ENCODE measurements around the gene MAGEA9B. TPM values are rescaled to one million over a fixed set of nuclear protein-coding genes. Genes with fewer than 3 reads are reported as not detected.
"Not testable (repeated sequence)": the region's sequence is repeated elsewhere in the genome, so short reads cannot be mapped to it uniquely, and the experiment has no call there.

MAGEA9B gene
- total RNA-seq, 1 donor from 2014 or later, result not detected

GRCh38 chrX:149628280-149628679 is 41.0 kb upstream of the MAGEA9B start:
- no peak for TF ChIP-seq CTCF (conservative IDR thresholded peaks at IDR 0.05; ENCODE audit: low read depth, low read length)
- no peak for DNase-seq (ENCODE audit: low read depth)
- no peak overlapping the region for H3K4me3 ChIP-seq (ENCODE audit: low read depth, low read length)

DNA sequence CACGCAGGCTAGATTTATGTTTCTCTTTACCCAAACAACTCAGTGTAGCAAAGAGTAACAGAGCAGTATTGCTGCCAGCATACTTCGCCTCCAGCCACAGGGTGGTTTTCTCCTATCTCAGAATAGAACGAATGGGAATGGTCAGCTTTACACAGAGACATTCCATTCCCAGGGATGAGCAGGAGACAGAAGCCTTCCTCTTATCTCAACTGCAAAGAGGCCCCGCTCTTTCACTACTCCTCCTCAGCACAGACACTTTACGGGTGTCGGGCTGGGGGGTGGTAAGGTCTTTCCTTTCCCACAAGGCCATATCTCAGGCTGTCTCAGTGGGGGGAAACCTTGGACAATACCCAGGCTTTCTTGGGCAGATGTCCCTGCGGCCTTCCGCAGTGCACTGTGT is 39.6 kb upstream of the MAGEA9B start:
- not testable (repeated sequence) for H3K4me3 ChIP-seq (ENCODE audit: low read depth, low read length); DNase-seq (ENCODE audit: low read depth)

DNA sequence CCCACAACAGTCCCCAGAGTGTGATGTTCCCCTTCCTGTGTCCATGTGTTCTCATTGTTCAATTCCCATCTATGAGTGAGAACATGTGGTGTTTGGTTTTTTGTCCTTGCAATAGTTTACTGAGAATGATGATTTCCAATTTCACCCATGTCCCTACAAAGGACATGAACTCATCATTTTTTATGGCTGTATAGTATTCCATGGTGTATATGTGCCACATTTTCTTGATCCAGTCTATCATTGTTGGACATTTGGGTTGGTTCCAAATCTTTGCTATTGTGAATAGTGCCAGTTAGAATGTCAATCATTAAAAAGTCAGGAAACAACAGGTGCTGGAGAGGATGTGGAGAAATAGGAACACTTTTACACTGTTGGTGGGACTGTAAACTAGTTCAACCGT is 32.4 kb upstream of the MAGEA9B start:
- not testable (repeated sequence) for H3K4me3 ChIP-seq (ENCODE audit: low read depth, low read length); DNase-seq (ENCODE audit: low read depth)

DNA sequence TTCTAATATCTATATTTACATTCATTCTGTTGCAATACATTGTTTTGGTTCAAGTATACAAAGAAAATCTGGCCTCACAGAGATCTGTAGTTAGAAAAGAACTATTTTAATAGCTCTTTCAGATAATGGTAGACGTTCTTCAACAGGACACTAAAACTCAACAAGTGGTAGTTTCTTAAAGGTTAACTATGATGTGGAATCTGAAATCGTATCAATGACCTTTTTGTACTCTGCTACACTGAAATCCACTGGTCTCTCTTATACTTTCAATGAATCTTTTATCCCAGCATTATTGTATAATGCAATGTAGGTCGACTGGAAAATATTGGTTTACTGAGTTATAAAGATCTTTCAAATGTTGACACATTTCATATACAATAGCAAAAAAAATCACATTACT is 31.6 kb upstream of the MAGEA9B start:
- H3K4me3 ChIP-seq (ENCODE audit: low read depth, low read length), result no peak overlapping the region
- no peak for TF ChIP-seq CTCF (conservative IDR thresholded peaks at IDR 0.05; ENCODE audit: low read depth, low read length)
- DNase-seq (ENCODE audit: low read depth), result no peak

GRCh38 chrX:149611623-149612175 is 24.4 kb upstream of the MAGEA9B start:
- no peak for DNase-seq (ENCODE audit: low read depth)
- TF ChIP-seq CTCF (conservative IDR thresholded peaks at IDR 0.05; ENCODE audit: low read depth, low read length), result no peak
- H3K4me3 ChIP-seq (ENCODE audit: low read depth, low read length), result no peak overlapping the region

- TF ChIP-seq CTCF (conservative IDR thresholded peaks at IDR 0.05; ENCODE audit: low read depth, low read length), result no peak
- DNase-seq (ENCODE audit: low read depth), result no peak
- H3K4me3 ChIP-seq (ENCODE audit: low read depth, low read length), result no peak overlapping the region
Measured at GRCh38 chrX:149610511-149610910, 23.3 kb upstream of the MAGEA9B start.

- no peak for TF ChIP-seq CTCF (conservative IDR thresholded peaks at IDR 0.05; ENCODE audit: low read depth, low read length)
- no peak for DNase-seq (ENCODE audit: low read depth)
- no peak overlapping the region for H3K4me3 ChIP-seq (ENCODE audit: low read depth, low read length)
Measured at GRCh38 chrX:149607699-149608098, 20.4 kb upstream of the MAGEA9B start.

- DNase-seq (ENCODE audit: low read depth); H3K4me3 ChIP-seq (ENCODE audit: low read depth, low read length): not testable (repeated sequence)
Measured at GRCh38 chrX:149605248-149605885, 18.1 kb upstream of the MAGEA9B start.

DNA sequence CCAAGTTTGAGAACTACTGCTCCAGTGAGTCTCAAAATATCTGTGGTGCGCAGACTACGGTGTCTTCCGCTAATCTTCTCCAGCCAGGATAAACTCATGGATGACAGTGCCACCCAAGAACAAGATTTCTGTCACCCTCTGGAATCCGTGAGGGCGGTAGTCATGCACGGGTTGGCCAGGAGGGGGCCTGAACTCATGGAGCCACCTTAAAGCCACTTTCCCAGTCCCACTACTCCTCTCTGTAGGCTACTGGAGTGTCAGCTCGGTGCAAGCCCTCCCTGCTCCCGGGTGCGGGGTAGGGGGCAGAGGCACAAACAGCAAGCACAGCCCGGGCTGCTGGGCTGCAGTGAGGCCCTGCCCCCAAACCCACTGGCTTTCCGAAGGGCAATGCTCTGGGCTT is 11.3 kb upstream of the MAGEA9B start:
- H3K4me3 ChIP-seq (ENCODE audit: low read depth, low read length), result not testable (repeated sequence)

GRCh38 chrX:149595943-149596342 is 8.7 kb upstream of the MAGEA9B start:
- not testable (repeated sequence) for H3K4me3 ChIP-seq (ENCODE audit: low read depth, low read length); DNase-seq (ENCODE audit: low read depth)

More for the DNA sequence above, 11.3 kb upstream of the MAGEA9B start:
- not testable (repeated sequence) for DNase-seq (ENCODE audit: low read depth)

GRCh38 chrX:149595214-149595613 is 8.0 kb upstream of the MAGEA9B start, which contains the start of gene HSFX2:
Gene HSFX2 (minus strand): TSS chrX:149595314. CDS start chrX:149594700, 614 bp downstream.
- not testable (repeated sequence) for H3K4me3 ChIP-seq (ENCODE audit: low read depth, low read length); DNase-seq (ENCODE audit: low read depth)

- not testable (repeated sequence) for DNase-seq (ENCODE audit: low read depth); H3K4me3 ChIP-seq (ENCODE audit: low read depth, low read length)
Measured at GRCh38 chrX:149590993-149591392, 3.7 kb upstream of the MAGEA9B start.

- not testable (repeated sequence) for DNase-seq (ENCODE audit: low read depth); H3K4me3 ChIP-seq (ENCODE audit: low read depth, low read length)
Measured at GRCh38 chrX:149585631-149586030, 1.6 kb downstream of the MAGEA9B start.

All from epithelial cell of proximal tubule (primary cell).